ENCODE measurements around the gene SEBOX.

Gene SEBOX, protein sequence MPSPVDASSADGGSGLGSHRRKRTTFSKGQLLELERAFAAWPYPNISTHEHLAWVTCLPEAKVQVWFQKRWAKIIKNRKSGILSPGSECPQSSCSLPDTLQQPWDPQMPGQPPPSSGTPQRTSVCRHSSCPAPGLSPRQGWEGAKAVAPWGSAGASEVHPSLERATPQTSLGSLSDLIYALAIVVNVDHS

GRCh38 chr17:28364665-28365363 is at the start of gene SEBOX:
Gene SEBOX, minus strand, starts transcription at chr17:28365199. Its CDS starts 48 bp downstream, at chr17:28365151.
- DNase-seq (ENCODE audit: low read depth), result no peak

GRCh38 chr17:28413804-28414203 is 48.8 kb upstream of the SEBOX start:
- no peak for DNase-seq (ENCODE audit: low read depth)

- no peak for DNase-seq (ENCODE audit: low read depth)
These were observed 47.1 kb upstream of the SEBOX start for GRCh38 chr17:28412099-28412498.

- DNase-seq (ENCODE audit: low read depth), result no peak
These were observed 42.9 kb upstream of the SEBOX start for GRCh38 chr17:28407974-28408306.

DNA sequence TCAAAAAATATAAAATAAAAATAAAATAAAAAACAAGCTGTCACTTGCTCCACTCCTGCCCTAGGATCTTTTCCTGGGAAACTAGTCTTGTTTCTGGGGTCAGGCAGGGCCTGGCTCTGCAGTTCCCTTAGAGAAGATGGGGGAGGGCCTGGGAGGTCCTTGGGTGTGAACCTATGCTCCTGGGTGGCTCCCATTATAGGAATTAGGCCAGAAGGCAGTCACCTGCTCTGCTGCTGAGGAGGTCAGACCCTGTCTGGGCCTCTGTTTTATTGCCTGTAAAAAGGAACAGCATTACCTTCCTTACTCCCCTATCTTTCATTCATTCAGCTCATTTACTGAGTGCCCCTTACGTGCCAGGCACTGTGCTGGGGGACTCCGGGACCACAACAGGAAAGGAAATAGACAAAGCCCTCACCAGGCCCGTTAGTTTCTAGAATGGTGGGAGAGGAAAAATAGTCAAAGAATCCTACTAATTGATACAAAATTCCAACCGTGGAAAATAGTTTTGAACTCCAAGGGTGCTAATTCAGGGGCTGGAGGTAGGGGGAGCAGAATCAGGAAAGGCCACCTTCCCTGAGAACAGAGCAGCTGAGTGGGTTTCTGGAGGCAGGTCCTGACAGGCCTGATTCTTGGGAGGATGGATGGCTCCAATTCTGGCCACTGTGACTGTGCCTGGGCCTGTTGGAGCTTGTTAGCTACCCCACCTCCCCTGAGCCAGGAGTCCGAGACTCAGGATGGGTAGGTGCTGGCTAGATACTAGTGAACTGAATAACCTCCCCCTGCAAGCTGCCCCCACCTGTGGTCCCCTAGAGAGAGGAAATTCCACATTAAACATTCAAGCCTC is 42.4 kb upstream of the SEBOX start:
- DNase-seq (ENCODE audit: low read depth), result no peak

GRCh38 chr17:28406473-28406814 is 41.4 kb upstream of the SEBOX start:
- no peak for DNase-seq (ENCODE audit: low read depth)

GRCh38 chr17:28405632-28406472 is 40.9 kb upstream of the SEBOX start, which contains the start of gene SLC46A1:
Gene SLC46A1, minus strand, starts transcription at chr17:28406212. Its CDS starts 98 bp downstream, at chr17:28406114.
- no peak for DNase-seq (ENCODE audit: low read depth)

DNA sequence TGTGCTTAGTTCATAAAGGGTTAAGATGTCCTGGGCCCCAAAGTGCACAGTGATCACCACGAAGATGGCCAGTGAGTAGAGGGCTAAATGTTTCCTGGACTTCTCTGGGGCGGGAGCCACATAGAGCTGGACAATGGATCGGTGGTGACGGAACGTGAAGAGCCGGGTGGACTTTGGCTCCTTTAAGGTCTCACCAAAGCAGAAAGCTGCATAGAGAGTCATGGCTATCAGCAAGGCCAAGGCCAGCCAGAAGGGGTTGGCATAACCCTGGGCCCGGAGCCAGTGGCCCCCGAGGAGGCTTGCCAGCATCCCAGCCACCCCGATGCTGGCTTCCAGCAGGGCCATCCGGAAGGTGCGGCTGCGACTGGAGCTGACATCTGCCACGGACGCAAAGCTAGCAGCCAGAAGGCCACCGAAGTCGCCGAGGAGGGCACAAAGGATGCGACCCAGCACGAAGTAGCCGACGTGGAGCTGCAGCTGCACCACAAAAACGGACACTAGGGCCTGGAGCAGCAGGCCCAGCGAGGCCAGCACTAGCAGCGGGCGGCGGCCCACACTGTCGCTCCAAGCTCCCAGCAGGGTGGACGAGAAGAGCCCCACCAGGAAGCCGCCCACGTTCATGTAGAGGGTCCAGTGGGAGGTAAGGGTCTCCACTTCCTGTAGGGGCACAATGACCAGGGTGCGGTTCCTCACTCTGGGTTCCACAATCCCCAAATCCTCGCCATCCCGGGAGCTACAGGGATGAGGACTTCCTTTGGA is 40.0 kb upstream of the SEBOX start:
- DNase-seq (ENCODE audit: low read depth), result no peak

DNA sequence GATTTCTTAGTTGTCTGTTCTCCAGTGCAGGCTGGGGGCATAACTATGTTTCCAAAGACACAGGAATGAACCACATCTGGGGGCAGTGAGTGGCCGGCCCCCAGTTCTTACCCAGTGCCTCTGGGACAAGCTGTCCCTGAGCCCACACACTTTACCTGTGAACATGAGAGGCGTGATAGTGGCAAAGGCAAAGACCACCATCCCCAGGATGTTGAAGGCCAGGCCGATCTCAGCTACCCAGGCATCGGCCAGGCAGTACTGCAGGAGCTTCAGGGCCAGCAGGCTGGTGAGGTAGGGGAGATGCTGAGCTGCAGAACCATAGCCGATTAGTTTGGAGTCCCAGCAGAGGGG is 39.4 kb upstream of the SEBOX start:
- no peak for DNase-seq (ENCODE audit: low read depth)

- DNase-seq (ENCODE audit: low read depth), result no peak
These were observed 39.0 kb upstream of the SEBOX start for GRCh38 chr17:28404007-28404406.

DNA sequence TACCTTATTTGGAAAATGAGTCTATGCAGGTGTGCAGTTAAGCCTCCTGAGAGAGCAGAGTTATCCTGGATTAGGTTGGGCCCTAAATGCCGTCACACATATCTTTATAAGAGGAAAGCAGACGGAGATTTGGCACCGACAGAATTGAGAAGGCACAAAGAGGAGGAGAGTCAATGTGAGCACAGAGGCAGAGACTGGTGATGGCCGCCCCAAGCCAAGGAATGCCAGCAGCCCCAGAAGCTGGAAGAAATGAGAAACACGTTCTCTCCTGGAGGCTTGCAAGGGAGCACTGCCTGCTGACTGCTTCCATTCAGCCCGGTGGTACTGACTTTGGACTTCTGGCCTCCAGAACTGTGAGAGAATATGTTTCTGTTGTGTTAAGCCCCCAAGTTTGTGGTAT is 37.8 kb upstream of the SEBOX start:
- DNase-seq (ENCODE audit: low read depth), result no peak

DNA sequence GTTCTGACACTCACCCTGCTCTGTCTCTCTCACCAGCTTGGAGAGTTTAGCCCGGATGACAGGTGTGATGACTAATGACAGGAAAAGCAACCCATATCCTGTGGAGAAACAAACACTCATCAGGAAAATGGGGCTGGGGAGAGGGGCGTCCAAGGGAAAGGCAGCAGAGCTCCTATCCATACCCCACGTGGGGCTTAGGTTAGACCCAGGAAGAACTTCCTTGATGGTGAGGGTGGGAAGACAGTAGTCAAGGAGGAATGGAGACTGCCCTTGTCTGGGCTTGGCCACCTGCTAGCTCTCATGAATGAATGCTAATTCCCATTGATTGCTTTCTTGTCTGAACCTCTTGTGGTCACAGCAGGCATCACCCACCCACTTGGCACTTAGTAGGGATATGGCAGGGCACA is 37.2 kb upstream of the SEBOX start:
- DNase-seq (ENCODE audit: low read depth), result no peak

DNA sequence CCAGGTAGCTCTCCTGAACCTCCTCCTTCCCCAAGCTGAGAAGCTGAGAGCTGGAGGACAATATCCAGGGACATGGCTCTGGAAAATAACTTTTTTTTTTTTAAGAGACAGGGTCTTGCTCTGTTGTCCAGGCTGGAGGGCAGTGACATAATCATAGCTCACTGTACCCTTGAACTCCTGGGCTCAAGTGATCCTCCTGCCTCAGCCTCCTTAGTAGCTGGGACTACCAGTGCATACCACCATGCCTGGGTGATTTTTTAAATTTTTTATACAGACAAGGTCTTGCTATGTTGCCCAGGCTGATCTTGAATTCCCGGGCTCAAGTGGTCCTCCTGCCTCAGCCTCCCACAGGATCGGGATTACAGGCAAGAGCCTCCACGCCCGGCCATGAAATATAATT is 34.8 kb upstream of the SEBOX start:
- no peak for DNase-seq (ENCODE audit: low read depth)

DNA sequence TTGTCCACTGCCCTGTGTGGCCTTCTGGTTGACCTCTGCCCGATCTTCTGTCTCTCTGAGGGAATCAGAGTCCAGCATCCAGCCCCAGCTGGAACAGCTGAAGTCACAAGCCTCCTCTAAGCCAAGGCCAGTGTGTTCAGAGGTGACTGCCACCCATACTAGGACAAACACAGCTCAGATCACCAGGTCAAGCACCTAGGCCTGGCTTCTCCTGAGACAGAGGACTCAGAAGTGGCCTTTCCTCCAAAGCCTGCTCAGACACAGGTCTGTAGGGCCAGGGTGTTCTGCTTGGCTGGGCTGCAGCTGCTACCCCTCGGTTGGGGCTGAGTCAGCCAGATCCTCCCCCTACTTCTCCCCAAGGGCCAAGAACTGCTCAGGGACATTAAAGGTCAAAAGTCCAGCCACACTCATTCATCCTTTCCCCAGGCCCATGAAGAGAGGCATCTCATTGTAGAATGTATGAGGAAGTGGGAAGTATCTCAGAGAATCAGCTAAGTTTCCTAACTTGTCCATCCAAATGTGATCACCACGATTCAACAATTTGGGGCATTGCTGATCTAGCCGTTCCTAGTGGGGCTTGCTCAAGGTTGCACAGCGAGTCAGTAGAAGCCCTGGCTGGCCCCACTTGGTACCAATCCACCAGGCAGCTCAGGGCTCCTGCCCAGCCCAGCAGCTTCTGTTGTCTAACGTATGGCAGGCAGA is 33.4 kb upstream of the SEBOX start:
- DNase-seq (ENCODE audit: low read depth), result no peak

DNA sequence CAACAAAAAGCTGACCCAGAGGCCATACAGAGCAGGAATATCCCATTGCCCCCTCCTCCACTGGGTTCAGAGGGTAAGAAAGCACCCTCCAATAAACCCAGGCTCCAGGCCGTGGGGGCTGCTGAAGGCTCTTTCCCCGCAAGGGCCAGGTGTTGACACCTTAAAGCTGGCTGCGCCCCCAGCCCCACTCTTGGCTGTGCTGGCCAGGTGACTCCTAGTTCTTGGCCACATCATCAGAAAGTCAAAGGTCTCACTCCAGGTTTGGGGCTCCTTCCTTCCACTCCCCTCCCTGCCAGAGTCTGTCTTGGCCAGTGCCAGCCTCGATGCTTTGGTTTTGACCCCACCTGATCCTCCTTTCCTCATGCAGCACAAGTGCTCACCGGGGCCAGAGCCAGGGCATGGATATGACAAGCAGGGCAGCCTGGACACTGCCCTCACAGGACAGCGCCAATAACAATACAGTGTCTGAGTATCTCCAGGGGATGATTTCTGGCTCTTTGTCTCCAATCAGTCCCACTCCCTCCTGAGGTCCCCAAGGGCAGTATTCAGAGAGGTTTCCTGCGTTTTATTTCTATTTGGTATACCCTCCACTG is 32.8 kb upstream of the SEBOX start:
- no peak for DNase-seq (ENCODE audit: low read depth)

DNA sequence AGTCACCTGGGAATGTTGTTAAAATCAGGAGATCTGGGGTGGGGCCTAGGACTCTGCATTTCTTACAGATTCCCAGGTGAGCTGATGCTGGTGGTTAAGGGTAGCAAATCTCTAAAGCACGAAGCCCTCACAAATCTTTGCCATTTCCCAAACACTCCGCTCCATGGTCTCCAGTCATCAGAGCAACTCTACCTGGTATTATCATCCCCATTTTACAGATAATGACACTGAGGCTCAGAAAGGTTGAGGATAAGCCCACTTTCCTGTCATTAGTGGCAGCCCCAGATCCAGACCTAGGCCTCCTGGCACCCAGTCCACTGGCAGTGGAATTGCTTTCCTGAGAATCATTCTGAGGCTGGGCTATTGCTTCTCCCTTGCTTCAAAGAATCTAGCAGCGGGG is 32.3 kb upstream of the SEBOX start:
- no peak for DNase-seq (ENCODE audit: low read depth)

DNA sequence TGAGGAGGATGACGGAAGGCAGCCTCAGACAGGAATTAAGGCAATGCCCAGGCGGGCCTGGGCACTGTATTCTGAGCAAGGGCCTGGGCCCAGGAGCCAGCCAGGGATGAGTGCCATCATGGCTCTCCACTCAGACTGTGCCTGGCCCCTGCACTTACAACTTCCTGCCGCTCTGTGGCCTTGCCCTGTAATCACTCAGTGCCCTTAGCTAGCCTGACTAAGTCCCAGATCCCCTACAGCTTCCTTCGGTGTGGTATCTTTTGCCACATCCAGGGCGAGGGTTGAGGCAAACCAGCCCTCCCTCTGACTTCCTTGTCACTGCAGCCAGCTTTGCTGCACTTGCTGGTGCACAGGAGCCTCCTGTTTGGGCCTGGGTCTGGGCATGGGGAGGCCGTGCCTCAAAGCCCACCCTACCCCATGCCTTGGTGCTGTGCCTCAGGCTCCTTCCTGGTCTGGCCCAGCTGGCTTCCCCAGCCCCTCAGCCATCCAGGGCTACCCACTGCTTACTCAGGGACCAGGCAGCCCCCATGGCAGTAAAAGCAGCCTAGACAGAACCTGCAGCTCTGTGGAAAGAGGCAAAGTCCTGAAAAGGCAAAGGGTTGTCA is 31.7 kb upstream of the SEBOX start:
- no peak for DNase-seq (ENCODE audit: low read depth)

DNA sequence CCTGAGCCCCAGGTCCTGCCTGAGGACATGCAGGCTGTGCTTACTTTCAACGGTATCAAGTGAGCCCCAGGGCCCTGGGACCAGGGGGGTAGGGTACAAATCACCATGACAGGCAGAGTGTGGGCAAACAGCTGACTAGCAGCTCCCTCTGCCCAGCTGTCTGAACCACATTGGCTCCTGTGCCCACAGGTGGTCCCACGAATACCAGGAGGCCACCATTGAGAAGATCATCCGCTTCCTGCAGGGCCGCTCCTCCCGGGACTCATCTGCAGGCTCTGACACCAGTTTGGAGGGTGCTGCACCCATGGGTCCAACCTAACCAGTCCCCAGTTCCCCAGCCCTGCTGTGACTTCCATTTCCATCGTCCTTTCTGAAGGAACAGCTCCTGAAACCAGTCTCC is 31.0 kb upstream of the SEBOX start:
- DNase-seq (ENCODE audit: low read depth), result no peak

DNA sequence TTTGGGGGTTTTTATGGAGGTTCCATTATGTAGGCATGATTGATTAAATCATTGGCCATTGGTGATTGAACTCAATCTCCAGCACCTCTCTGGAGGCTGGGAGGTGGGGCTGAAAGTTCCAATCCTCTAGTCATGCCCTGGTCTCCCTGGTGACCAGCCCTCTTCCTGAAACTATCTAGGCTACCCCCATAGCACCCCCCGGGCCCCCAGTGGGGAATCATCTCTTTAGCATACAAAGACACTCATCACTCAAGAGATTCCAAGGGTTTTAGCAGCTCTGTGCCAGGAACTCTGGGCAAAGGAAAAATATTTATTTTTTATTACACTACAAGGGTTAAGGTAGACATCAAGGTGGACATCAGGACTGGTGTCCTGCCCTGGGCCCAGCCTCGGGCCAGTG is 30.4 kb upstream of the SEBOX start:
- DNase-seq (ENCODE audit: low read depth), result no peak

All from non-pigmented ciliary epithelial cell (primary cell).